Activated CD8-positive, alpha-beta T cell treated with anti-CD3 and anti-CD28 coated beads for 36 hours (primary cell): ENCODE data around the gene CREB3. TPM values are rescaled to one million over a fixed set of nuclear protein-coding genes. Genes with fewer than 3 reads are reported as not detected.

Source experiments
- ATAC-seq: fragments of 200-7000 bp; cut with Tn5 transposase; one replicate; pipeline ENCODE4 v1.10.0; 2021; ENCODE audit warnings: mild to moderate bottlenecking, moderate library complexity
- CTCF ChIA-PET: fragments of 350-600 bp; sonication (Branson Sonifier 250); formaldehyde crosslinking; loops from one replicate; lab custom pipeline; 2021; ENCODE audit warnings: antibody characterized with exemption; lab: Charles Lee
- POLR2A ChIA-PET: fragments of 350-600 bp; sonication (Branson Sonifier 250); formaldehyde crosslinking; loops from one replicate; lab custom pipeline; 2021; ENCODE audit warnings: antibody characterized with exemption; lab: Charles Lee
- DNase-seq: peaks from one replicate; pipeline ENCODE4 v3.0.0-alpha.2; 2020
- H3K27ac Mint-ChIP-seq: one replicate; pipeline ENCODE4 v1.8.0; 2021; ENCODE audit warnings: mild to moderate bottlenecking, mixed read lengths
- H3K27me3 Mint-ChIP-seq: one replicate; pipeline ENCODE4 v1.8.0; 2021; ENCODE audit warnings: mixed read lengths
- H3K36me3 Mint-ChIP-seq: one replicate; pipeline ENCODE4 v1.8.0; 2021; ENCODE audit warnings: low read depth, mixed read lengths
- H3K4me1 Mint-ChIP-seq: one replicate; pipeline ENCODE4 v1.8.0; 2021; ENCODE audit warnings: low read depth, mixed read lengths
- H3K4me3 Mint-ChIP-seq: one replicate; pipeline ENCODE4 v1.8.0; 2021; ENCODE audit warnings: mild to moderate bottlenecking, moderate library complexity, mixed read lengths
- H3K9me3 Mint-ChIP-seq: one replicate; pipeline ENCODE4 v1.8.0; 2021; ENCODE audit warnings: mixed read lengths
- intact Hi-C: fragments of 100-400 bp; cut with micrococcal nuclease; formaldehyde crosslinking; loops from one replicate; pipeline ENCODE4 v1.10.0; 2022
- total RNA-seq, 2 experiments: library from RNA; stranded (reverse); gene quantifications; one replicate each; pipeline ENCODE4 v1.2.3, GENCODE V29; 2021
- TF ChIP-seq, protein P1 (sequence below): fragments of 200-600 bp; IDR thresholded peaks from one replicate; pipeline ENCODE4 v1.8.0; 2022; ENCODE audit warnings: antibody characterized with exemption, mild to moderate bottlenecking

CREB3 gene
- total RNA-seq, 2 experiments from 2014 or later: 22.3 to 22.4 TPM

DNA sequence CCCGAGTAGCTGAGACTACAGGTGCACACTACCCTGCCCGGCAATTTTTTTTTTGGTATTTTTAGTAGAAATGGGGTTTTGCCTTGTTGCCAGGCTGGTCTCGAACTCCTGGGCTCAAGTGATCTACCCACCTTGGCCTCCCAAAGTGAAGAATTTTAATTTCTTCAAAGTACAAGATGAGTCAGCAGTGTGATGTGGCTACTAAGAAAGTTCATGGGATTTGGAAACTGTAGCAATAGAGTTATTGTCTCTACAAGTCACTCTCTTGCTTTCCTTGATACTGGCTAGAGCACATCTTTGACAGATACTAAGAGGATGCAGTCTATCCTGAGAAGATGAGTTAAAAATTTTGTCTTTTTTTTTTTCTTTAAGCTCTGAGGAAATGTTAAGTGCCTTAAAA is 1.6 kb downstream of the CREB3 start:
- Mint-ChIP-seq H3K9me3 (no peaks in the 10 kb centered on the region), H3K4me1 (peaks cover 23% of the 10 kb centered on the region), H3K4me3 (peak overlapping the region; percentile 3), H3K36me3 (peaks cover 30% of the 10 kb centered on the region), H3K27me3 (no peaks in the 10 kb centered on the region), H3K27ac (peak overlapping the region; percentile 26)
- TF ChIP-seq, protein P1, sequence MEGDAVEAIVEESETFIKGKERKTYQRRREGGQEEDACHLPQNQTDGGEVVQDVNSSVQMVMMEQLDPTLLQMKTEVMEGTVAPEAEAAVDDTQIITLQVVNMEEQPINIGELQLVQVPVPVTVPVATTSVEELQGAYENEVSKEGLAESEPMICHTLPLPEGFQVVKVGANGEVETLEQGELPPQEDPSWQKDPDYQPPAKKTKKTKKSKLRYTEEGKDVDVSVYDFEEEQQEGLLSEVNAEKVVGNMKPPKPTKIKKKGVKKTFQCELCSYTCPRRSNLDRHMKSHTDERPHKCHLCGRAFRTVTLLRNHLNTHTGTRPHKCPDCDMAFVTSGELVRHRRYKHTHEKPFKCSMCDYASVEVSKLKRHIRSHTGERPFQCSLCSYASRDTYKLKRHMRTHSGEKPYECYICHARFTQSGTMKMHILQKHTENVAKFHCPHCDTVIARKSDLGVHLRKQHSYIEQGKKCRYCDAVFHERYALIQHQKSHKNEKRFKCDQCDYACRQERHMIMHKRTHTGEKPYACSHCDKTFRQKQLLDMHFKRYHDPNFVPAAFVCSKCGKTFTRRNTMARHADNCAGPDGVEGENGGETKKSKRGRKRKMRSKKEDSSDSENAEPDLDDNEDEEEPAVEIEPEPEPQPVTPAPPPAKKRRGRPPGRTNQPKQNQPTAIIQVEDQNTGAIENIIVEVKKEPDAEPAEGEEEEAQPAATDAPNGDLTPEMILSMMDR: no peak
- ATAC-seq (no peak), DNase-seq (no peak)
- POLR2A ChIA-PET: interaction anchor here (0.6 to 4.5 kb wide), 5 partner anchors 13 to 1386 kb away, joined by 3 to 16 read pairs (median 3); partner anchors contain the start of gene ZCCHC7
- intact Hi-C loops: loop anchor here (5.0 kb wide), 2 partner anchors 83 to 132 kb away; partner anchors contain the start of gene HINT2
- CTCF ChIA-PET: interaction anchor here (2.9 to 3.3 kb wide), 3 partner anchors 12 to 38 kb away, joined by 19 to 51 read pairs (median 21); partner anchors contain the start of genes GBA2 and RGP1

DNA sequence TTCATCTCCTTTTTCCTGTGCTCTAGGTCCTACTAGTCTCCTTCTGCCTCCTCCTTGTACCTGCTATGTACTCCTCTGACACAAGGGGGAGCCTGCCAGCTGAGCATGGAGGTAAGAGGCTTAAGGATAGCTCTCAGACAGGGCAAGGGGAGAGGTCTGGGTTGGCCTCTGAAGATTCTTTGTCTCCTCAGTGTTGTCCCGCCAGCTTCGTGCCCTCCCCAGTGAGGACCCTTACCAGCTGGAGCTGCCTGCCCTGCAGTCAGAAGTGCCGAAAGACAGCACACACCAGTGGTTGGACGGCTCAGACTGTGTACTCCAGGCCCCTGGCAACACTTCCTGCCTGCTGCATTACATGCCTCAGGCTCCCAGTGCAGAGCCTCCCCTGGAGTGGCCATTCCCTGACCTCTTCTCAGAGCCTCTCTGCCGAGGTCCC is 3.8 kb downstream of the CREB3 start:
- DNase-seq: peak; percentile 76
- peaks cover 25% of the 10 kb centered on the region for H3K36me3 Mint-ChIP-seq

DNA sequence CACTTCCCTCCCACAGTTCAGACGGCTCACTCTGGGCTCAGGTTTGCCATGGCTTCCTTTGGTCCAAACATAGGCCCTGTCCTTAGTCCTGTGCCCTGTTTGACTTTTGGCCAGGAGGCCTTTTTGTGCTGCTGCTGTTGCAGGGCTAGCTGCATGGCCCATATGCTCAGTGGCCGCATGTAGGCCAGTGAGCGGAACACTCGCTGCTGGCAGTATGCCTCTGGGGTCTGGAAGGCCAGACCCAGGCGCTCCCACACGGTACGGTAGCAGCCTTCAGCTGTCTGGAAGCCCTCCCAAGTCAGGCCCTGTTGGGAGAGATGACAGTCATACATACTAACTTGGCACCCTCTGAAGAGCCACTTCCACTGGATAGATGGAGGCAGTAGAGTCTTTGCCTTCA is 4.7 kb downstream of the CREB3 start:
- TF ChIP-seq, protein P1: no peak
- ChIA-PET CTCF (interaction anchor here (0.8 to 3.6 kb wide), 8 partner anchors 9 to 46 kb away, joined by 3 to 19 read pairs (median 6); no protein-coding TSS in a partner anchor), POLR2A (interaction anchor here (1.0 to 1.4 kb wide), 3 partner anchors 11 to 73 kb away, joined by 3 to 5 read pairs (median 4); partner anchors contain the start of gene ARHGEF39)
- no peak for ATAC-seq
- Mint-ChIP-seq H3K9me3 (no peaks in the 10 kb centered on the region), H3K36me3 (peaks cover 25% of the 10 kb centered on the region), H3K27me3 (no peaks in the 10 kb centered on the region), H3K27ac (no peak overlapping the region), H3K4me3 (no peak overlapping the region), H3K4me1 (peaks cover 26% of the 10 kb centered on the region)
- DNase-seq: no peak
- intact Hi-C loops: no loop called here

More for the DNA sequence above, 3.8 kb downstream of the CREB3 start:
- intact Hi-C loops: no loop called here
- H3K27ac Mint-ChIP-seq: no peak overlapping the region
- ATAC-seq: peak; percentile 20
- POLR2A ChIA-PET: interaction anchor here (0.6 kb wide), 2 partner anchors 88 to 562 kb away, joined by 3 read pairs; no protein-coding TSS in a partner anchor
- H3K27me3 Mint-ChIP-seq: no peaks in the 10 kb centered on the region
- H3K4me1 Mint-ChIP-seq: peaks cover 20% of the 10 kb centered on the region
- CTCF ChIA-PET: interaction anchor here (0.6 to 3.3 kb wide), 21 partner anchors 9 to 155 kb away, joined by 3 to 51 read pairs (median 5); partner anchors contain the start of genes ARHGEF39, GBA2, MSMP and RGP1
- no peaks in the 10 kb centered on the region for H3K9me3 Mint-ChIP-seq
- TF ChIP-seq, protein P1: peak; percentile 68
- H3K4me3 Mint-ChIP-seq: no peak overlapping the region

DNA sequence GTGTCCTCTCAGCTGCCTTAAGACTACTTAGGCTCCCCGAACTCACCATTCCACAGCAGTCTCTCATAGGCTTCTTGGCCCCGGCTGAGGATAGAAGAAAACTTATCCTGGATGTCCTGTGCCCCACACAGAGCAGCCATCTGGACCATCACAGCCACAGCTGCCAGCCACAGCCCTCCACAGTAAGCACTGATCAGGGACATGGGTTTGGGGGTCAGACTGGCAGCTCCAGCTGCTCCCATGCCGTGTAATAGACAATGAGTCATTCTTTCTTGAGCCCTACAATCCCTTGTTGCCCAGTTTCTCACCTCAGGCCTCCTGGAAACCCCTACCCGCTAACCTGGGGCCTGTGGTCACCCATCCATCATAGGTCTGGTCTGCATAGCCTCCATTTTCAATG is 5.7 kb downstream of the CREB3 start:
- H3K36me3 Mint-ChIP-seq: peaks cover 24% of the 10 kb centered on the region
- TF ChIP-seq, protein P1: no peak

DNA sequence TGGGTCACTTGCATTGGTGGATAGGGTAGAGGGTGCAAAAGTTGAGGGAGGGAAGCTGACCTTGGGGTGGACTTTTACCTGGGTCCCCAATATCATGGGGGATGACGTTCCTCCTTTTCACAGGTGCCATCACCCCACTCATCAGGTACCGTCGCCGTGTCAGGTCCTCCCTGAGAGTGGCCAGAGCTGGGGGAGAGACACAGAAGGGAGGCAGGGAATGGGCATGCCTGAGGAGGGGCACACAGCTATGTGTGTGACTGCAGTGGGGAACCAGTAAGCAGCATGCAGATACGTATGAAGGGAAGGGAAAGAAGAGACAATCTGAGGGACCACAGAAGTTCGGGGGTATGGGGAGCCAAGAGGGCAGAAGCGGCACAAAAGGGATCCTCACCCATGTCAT is 6.5 kb downstream of the CREB3 start:
- Mint-ChIP-seq H3K27me3 (no peaks in the 10 kb centered on the region), H3K36me3 (peaks cover 23% of the 10 kb centered on the region), H3K4me3 (no peak overlapping the region), H3K27ac (no peak overlapping the region), H3K9me3 (no peaks in the 10 kb centered on the region), H3K4me1 (peaks cover 25% of the 10 kb centered on the region)
- TF ChIP-seq, protein P1: no peak
- ATAC-seq (no peak), DNase-seq (no peak)
- ChIA-PET POLR2A (interaction anchor here (1.4 to 1.5 kb wide), 2 partner anchors 9 to 11 kb away, joined by 3 to 9 read pairs; partner anchors contain the start of genes GBA2 and RGP1), CTCF (interaction anchor here (1.8 to 3.6 kb wide), 2 partner anchors 9 to 11 kb away, joined by 5 to 17 read pairs; no protein-coding TSS in a partner anchor)
- intact Hi-C loops: no loop called here

More for the DNA sequence above, 5.7 kb downstream of the CREB3 start:
- H3K27me3 Mint-ChIP-seq: no peaks in the 10 kb centered on the region
- intact Hi-C loops: no loop called here
- peaks cover 31% of the 10 kb centered on the region for H3K4me1 Mint-ChIP-seq
- no peak overlapping the region for H3K4me3 Mint-ChIP-seq
- ATAC-seq (no peak), DNase-seq (no peak)
- ChIA-PET CTCF (interaction anchor here (1.3 to 3.6 kb wide), 2 partner anchors 9 to 12 kb away, joined by 6 to 17 read pairs; no protein-coding TSS in a partner anchor), POLR2A (interaction anchor here (0.7 to 1.5 kb wide), 5 partner anchors 10 to 74 kb away, joined by 3 to 5 read pairs (median 3); partner anchors contain the start of gene ARHGEF39)
- no peaks in the 10 kb centered on the region for H3K9me3 Mint-ChIP-seq
- H3K27ac Mint-ChIP-seq: no peak overlapping the region
